NCI-H2029 treated with DMSO at 0.1 percent for 48 hours (cell line): ENCODE results near the gene STX4.

Source experiments
- DNase-seq: peaks from one replicate; lab custom pipeline; 2025; lab: John Stamatoyannopoulos, UW

Gene STX4

DNA sequence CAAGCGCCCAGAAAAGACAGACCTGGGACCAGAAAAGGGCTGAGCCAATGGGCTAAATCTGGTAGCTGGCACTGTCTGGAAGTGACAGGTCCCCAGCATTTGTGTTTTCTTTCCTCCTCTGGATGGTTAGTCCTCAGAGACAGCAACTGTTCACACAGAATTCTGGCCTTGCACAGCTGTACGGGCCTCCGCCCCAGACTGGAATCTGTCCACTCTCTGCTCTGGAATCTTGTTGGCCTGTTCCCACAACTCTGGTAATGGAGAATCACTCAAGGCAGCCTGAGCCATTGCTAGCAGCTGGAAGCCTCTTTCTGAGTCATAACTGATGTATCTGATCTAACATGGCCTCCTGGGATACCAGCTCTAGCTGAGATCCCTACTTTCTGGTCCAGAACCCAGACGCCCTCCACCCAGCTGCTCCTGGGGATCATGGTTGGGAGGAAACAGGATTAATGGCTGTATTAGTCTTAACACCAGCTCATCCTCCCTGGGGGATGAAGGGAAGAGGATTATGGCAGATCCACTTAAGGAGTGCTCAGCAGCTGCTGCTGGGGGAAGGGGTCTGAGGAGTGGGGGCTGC lies 31.6 kb downstream of the STX4 start:
- no peak for DNase-seq

DNA sequence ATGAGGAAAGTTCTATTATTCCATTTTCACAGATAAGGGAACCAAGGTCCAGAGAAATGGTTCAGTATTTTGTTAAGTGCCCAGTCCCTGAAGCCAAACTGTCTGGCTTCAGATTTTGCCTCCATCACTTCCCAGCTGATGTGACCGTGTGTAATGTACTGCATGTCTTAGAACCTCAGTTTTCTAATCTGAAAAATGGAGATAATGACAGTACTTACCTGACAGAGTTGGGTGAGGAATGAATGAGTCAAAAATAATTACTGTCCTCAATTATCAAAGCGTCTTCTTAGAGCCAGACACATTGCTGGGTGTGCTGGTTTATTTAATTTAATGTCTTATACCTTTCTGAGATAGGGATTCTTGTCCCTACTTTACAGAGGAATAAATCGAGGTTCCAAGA lies 34.0 kb downstream of the STX4 start:
- no peak for DNase-seq

DNA sequence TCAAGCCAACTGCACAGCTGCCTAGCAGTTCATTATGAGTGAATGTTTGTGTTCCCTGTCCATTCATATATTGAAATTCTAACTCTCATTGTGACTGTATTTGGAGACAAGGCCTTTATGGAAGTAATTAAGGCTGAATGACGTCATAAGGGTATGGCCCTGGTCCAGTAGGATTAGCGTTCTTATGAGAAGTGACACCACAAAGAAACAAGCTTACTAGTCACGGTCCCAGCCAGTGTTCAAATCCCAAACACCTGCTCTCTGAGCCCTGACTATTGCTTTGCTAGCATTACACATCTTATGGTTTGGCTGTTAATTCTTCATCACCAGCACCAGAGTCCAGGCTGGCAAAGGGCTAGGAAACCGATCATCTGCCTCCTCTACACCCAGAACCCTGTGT lies 38.5 kb downstream of the STX4 start:
- peak; percentile 60 for DNase-seq

DNA sequence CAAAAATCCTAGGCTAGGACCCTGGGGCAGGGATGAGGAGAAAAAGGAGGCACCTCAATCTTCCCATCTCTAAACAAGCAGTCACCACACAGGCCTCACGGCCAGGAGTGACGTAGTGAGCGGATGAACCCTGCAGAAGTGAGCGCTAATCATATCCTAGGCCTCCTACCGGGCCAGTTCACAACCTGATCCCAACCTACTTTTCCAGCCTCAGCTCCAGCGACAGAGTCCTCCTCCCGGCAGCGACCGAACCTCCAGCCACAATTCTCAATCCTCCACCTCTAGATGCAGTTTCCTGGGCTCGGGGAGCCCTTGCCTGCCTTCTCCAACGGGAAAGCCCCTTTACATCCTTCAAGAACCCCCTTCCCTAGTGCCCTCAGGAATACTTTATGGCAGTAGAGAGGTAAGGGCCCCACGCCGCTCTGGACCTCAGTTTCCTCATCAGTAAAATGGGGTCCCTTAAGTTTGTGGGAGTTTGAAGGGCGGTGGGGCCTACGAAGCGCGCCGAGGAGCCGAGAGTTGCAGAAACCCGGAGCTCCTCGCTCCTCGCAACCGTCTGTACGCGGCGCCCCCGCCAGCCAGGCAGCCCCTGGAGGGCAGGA lies 39.3 kb downstream of the STX4 start:
- DNase-seq: no peak

DNA sequence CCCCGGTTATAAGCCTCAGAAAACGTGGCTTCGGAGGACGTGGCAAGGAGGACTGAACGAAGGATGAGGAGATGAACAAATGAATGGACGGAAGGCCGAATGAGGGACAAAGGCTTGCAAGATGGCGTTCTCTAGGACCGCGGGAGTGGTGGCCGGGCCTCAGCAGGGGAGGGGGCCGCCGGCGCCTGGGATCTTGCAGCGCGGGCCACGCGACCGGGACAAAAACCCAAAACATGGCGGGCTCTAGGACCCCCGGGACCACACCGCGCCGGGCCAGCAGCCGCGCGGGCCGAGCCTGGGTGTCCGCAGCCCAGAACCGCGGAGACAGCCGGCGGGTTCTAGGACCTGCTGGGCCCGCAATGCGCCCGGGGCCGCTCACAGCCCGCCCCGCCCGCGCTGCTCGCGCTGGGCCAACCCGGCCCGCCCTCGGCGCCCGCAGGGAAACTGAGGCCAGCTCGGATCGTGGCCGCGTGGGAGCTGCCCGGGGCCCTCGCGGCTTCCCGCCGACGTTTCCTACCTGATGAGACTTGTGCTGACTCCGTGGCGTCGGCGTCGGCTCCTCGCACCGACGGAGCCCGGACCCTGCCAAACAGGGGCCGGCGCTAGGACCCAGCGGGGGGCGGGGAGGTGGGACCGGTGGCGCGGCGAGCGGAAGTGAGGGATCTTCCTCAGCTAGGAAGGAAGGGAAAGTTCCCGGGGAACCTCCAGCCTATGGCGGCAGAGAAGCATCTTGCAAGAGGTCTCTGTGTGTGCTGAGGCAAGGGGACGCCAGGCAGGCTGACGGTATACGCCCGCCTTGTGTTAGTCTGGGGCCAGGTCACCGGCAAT lies 40.0 kb downstream of the STX4 start:
- peak; percentile 40 for DNase-seq

DNA sequence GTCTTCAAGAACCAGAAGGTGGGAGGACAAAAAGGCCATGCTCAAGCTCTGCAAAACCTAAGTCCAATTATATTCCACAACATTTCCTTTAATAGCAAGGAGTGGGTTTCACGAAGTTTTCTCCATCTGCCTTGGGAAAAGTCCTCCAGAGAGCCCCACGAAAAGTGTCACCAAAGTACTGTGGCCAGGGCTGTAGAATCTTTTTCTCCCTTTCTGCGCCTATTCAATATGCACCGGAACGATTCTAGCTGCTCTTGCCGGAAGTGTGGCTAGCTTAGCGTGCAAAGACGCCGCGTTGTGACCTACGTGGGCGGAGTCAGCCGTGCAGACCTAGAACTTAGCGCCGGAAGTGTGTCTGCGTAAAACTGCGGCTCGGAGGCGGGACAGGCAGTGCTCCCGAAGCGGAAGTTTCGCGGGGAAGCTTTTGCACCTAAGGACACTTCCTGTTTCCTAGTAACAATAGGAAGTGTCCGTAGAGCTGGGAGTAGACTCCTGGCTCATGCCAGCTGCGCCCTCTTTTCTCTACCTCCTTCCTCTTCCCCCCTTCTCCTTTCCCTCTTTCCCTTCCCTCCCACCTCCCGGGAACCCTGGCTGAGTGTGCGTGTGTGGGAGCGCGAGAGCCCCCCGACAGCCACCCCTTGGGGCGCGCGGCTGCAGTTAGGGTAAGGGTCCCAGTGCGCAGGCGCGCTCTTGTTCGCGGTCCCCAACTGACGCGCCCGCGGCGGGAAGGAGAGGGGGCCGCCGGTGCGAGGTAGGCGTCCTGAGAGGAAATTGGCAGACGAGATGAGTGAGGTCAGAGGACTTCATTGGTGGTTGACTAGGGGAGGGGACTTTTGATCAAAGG lies 40.8 kb downstream of the STX4 start, which contains the start of the genes ZNF646 and ZNF668:
TSS of gene ZNF646 (plus strand) at position 453 of the 844 bp plus-strand sequence. CDS start 1,903 bp downstream, outside the sequence.
TSS of gene ZNF668 (minus strand) at position 271 of the 844 bp plus-strand sequence. CDS start 9,781 bp downstream, outside the sequence.
- DNase-seq: peak; percentile 93

DNA sequence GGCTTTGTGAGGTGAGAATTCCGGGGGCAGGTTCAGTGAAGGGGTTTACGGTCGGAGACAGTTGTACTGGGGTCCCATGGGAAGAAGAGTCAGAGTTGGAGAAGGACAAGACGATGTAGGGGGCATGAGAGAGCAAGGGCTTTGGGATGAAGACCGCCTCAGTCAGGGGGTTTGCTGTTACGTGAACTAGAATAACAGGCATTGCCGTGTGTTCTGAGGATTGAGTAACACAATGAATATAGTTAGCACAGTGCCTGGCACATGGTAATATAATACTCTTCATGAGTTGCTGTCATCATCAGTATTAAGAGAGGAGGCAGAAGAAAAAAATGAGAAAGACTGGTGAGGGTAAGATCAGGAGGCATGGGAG lies 41.4 kb downstream of the STX4 start:
- no peak for DNase-seq

DNA sequence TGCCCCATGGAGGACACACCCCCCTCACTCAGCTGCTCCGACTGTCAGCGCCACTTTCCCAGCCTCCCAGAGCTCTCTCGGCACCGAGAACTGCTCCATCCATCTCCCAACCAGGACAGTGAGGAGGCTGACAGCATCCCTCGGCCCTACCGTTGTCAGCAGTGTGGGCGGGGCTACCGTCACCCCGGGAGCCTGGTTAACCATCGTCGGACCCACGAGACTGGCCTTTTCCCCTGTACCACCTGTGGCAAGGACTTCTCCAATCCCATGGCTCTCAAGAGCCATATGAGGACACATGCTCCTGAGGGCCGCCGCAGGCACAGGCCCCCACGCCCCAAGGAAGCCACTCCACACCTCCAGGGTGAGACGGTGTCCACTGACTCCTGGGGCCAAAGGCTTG lies 43.0 kb downstream of the STX4 start:
- DNase-seq: no peak

DNA sequence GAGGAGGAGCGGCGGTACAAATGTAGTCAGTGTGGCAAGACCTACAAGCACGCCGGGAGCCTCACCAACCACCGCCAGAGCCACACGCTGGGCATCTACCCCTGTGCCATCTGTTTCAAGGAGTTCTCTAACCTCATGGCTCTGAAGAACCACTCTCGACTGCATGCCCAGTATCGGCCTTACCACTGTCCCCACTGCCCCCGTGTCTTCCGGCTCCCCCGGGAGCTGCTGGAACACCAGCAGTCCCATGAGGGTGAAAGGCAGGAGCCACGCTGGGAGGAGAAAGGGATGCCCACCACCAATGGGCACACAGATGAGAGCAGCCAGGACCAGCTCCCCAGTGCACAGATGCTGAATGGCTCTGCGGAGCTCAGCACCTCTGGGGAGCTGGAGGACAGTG lies 43.7 kb downstream of the STX4 start:
- DNase-seq: no peak

DNA sequence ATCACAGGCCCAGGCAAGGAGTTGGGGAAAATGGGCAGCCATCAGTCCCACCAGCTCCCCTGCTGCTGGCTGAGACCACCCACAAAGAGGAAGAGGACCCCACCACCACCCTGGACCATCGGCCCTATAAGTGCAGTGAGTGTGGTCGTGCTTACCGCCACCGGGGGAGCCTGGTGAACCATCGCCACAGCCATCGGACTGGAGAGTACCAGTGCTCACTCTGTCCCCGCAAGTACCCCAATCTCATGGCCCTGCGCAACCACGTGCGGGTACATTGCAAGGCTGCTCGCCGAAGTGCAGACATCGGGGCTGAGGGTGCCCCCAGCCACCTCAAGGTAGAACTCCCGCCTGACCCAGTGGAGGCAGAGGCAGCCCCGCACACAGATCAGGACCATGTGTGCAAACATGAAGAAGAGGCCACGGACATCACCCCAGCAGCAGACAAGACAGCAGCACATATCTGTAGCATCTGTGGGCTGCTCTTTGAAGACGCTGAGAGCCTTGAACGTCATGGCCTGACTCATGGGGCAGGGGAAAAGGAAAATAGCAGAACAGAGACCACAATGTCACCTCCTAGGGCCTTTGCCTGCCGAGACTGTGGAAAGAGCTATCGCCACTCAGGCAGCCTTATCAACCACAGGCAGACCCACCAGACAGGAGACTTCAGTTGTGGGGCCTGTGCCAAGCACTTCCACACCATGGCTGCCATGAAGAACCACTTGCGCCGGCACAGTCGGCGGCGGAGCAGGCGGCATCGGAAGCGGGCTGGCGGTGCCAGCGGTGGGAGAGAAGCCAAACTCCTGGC lies 44.4 kb downstream of the STX4 start:
- DNase-seq: no peak

DNA sequence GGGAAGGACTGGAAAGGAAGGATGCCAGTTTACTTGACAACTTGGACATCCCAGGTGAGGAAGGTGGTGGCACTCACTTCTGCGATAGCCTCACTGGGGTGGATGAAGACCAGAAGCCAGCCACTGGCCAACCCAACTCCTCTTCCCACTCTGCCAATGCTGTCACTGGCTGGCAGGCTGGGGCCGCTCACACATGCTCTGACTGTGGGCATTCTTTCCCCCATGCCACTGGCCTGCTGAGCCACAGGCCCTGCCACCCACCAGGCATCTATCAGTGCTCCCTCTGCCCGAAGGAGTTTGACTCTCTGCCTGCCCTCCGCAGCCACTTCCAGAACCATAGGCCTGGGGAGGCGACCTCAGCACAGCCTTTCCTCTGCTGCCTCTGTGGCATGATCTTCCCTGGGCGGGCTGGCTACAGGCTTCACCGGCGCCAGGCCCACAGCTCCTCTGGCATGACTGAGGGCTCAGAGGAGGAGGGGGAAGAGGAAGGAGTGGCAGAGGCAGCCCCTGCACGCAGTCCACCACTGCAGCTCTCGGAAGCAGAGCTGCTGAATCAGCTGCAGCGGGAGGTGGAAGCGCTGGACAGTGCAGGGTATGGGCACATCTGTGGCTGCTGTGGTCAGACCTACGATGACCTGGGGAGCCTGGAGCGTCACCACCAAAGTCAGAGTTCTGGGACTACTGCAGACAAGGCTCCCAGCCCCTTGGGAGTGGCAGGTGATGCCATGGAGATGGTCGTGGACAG lies 45.4 kb downstream of the STX4 start:
- DNase-seq: no peak

DNA sequence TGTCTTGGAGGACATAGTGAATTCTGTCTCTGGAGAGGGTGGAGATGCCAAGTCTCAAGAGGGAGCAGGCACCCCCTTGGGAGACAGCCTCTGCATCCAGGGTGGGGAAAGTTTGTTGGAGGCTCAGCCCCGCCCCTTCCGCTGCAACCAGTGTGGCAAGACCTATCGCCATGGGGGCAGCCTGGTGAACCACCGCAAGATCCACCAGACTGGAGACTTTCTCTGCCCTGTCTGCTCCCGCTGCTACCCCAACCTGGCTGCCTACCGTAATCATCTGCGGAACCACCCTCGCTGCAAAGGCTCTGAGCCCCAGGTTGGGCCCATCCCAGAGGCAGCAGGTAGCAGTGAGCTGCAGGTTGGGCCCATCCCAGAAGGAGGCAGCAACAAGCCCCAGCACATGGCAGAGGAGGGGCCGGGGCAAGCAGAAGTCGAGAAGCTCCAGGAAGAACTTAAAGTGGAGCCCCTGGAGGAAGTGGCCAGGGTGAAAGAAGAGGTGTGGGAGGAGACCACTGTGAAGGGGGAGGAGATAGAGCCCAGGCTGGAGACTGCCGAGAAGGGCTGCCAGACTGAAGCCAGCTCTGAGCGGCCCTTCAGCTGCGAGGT lies 46.1 kb downstream of the STX4 start:
- DNase-seq: no peak

DNA sequence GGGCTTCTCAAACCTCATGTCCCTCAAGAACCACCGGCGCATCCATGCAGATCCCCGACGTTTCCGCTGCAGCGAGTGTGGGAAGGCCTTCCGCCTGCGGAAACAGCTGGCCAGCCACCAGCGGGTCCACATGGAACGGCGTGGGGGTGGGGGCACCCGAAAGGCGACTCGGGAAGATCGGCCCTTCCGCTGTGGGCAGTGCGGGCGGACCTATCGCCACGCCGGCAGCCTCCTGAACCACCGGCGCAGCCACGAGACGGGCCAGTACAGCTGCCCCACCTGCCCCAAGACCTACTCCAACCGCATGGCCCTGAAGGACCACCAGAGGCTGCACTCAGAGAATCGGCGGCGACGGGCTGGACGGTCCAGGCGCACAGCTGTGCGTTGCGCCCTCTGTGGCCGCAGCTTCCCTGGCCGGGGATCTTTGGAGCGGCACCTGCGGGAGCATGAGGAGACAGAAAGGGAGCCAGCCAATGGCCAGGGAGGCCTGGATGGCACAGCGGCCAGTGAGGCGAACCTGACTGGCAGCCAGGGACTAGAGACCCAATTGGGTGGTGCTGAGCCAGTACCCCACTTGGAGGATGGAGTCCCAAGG lies 46.8 kb downstream of the STX4 start:
- no peak for DNase-seq

DNA sequence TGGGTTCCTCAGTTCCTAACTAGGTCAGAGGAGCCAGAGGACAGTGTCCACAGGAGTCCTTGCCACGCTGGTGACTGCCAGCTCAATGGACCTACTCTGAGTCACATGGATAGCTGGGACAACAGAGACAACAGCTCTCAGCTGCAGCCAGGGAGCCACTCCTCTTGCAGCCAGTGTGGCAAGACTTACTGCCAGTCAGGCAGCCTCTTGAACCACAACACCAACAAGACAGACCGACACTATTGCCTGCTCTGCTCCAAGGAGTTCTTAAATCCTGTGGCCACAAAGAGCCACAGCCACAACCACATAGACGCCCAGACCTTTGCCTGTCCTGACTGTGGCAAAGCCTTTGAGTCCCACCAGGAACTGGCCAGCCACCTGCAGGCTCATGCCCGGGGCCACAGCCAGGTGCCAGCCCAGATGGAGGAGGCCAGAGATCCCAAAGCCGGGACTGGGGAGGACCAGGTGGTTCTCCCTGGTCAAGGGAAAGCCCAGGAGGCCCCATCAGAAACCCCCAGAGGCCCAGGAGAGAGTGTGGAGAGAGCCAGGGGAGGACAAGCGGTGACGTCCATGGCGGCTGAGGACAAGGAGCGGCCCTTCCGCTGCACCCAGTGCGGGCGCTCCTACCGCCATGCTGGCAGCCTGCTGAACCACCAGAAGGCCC lies 47.5 kb downstream of the STX4 start:
- DNase-seq: no peak

DNA sequence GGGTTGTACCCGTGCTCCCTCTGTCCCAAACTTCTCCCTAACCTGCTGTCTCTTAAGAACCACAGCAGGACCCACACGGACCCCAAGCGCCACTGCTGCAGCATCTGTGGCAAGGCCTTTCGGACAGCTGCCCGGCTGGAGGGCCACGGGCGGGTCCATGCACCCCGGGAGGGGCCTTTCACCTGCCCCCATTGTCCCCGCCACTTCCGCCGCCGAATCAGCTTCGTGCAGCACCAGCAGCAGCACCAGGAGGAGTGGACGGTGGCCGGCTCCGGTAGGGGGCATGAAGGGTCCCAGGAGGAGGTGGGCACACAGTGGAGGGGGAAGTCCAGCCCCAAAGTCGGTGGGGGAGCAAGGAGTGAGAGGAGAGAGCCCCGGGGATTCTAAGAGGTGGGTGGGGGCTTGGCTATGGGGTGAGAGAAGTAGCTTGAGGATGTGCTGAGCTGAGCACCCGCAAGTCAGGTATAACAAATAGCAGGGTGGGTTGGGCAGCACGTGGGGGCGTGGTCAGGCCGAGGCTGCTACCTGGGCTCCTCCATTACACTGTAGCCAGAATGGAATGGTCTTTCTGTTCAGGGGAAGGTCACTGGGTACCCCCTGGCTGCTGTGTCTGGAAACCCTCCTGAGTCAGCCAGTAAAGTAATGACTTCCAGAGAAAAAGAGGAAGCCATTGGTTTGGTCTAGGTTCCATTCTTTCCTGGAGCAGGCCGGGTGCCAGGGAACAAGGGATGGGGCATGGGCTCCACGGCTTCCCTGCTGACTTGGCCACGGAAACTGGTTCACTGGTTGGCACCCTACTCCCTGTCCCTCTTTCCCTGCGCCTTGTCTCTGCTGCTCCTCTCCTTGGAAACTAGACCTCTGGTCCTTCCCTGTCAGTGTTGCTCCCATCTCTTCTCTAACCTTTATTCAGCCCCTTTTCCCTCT lies 48.3 kb downstream of the STX4 start:
- no peak for DNase-seq

DNA sequence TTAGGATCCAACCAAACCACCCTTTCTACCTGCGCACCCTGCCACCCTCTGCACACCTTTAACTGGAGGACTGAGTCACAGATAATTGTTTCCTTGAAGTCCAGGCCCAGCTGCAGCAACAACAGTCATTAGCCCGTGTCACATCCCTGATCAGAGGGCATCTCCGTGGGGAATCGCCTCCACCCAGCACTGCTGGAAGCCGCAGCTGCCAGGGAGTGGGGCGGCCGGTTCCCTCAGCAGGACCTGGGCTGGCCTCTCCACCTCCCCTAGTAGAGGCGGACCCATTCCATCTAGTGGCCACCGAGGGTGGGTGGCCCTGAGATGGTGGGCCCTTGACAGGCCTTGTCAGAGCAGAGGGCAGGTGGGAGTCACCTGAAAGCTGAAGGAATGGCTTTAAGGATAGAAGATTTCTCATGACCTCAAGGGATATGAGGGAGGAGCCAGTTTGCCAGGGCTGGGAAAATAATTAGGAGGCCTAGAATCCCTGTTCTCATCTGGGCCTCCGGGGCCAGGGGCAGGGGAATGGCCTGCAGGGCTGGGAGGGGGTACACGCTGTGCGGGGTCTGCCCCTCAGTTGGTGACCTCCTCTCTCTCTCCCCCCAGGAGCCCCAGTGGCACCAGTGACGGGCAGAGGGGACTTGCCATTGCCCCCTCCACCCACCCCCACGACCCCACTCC lies 49.1 kb downstream of the STX4 start:
- DNase-seq: no peak

DNA sequence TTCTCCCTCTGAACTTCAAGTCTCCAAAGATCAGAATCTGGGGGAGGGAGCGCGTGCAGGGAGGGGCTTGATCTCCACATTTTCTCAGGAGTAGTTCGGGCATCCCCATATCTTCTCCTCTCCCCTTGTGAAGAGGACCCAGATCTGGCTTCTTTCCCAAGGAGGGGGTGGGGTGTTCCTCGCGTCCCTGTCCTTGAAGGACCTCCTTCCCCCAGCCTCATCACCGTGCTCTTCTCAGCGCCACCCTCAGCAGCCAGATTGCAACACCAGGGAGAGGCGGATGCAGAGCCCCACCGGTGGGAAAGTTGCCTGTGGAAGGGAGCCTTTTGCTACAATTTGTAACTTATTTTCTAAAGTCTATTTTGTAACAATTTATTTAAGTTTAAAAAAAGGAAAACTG lies 49.7 kb downstream of the STX4 start:
- no peak for DNase-seq

DNA sequence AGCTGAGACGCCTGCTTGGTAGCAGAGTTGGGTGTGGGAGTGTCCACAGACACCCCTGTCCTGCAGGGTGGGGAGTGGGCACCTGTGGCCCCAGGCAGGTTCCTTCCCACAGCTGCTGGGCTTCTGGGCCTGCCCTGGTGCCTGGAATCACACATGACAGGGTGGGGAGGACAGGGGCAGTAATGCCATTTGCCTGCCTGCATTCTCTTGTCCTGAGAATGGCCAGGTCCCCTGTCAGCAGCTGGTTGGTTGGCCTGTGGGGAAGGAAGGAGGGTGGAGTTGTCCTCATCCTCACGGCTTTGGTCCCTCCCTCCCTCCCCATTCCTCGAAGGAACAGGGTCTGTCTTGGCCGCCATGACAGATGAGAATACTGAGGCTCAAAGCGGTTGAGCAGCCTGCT lies 50.2 kb downstream of the STX4 start:
- DNase-seq: no peak
